AG09309 (cell line): ENCODE data around the gene BHLHA15.

Experiments
- DNase-seq: peaks from one replicate; pipeline ENCODE4 v3.0.0-alpha.2; 2010; ENCODE audit warnings: low read depth
- H3K4me3 ChIP-seq: 2 replicates; pipeline ENCODE4 v1.5.1; 2011; ENCODE audit warnings: mild to moderate bottlenecking, low read depth, low read length, moderate library complexity; ENCODE audit not compliant: control insufficient read depth
- CTCF ChIP-seq: IDR thresholded peaks from 2 replicates; pipeline ENCODE4 v1.5.1; 2011; ENCODE audit warnings: mild to moderate bottlenecking, low read depth, low read length, inconsistent platforms; ENCODE audit not compliant: insufficient read depth, control insufficient read depth; ENCODE audit errors: missing control alignments

Gene BHLHA15

GRCh38 chr7:98249106-98249505, 37.9 kb downstream of the BHLHA15 start:
- no peak for TF ChIP-seq CTCF
- no peak for DNase-seq
- no peak overlapping the region for H3K4me3 ChIP-seq

- no peak overlapping the region for H3K4me3 ChIP-seq
- no peak for TF ChIP-seq CTCF
- no peak for DNase-seq
These were observed 39.5 kb downstream of the BHLHA15 start for GRCh38 chr7:98250789-98251188.

- peak overlapping the region; percentile 100 for H3K4me3 ChIP-seq
- TF ChIP-seq CTCF: no peak
- DNase-seq: no peak
These were observed 40.0 kb downstream of the BHLHA15 start for GRCh38 chr7:98251231-98251600.

GRCh38 chr7:98251601-98252424, 40.6 kb downstream of the BHLHA15 start, which contains the start of gene TECPR1:
Gene TECPR1 (minus strand): TSS chr7:98252232. CDS start chr7:98246146, 6,086 bp downstream.
- H3K4me3 ChIP-seq: peak within 1 kb of the TSS; percentile 100
- DNase-seq: peak; percentile 47
- no peak for TF ChIP-seq CTCF

DNA sequence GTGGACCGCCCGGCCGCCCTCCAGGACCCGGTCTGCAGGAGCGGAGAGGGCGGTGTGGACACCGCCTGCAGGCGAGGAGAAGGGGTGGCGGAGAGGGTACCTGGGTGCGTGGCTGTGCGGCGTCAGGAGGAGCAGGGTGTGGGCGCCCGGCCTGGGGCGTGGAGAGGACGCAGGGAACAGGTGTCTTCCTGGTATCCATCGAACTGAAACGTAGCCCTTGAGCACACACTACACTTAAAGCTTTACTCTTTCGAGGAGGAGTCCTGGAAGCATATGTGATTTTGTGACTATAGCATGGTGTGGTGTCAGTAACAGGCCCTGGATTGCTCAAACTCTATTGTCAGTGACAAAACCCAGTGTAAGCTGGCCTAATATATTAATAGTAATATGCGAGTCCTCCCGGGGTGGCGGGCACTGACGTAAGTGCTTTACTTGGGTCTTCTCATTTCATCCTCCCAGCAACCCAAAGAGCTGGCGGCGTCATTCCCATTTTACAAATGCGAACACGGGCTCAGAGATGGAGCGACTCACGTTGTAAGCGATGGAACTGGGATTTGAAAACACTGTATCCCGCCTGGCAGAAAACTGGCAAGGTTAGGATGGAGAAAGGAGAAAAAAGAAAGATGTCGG, 41.3 kb downstream of the BHLHA15 start:
- H3K4me3 ChIP-seq: peak overlapping the region; percentile 100
- DNase-seq: no peak

GRCh38 chr7:98254516-98254915, 43.3 kb downstream of the BHLHA15 start:
- DNase-seq: no peak
- no peak overlapping the region for H3K4me3 ChIP-seq
- TF ChIP-seq CTCF: no peak

More for the DNA sequence above, 41.3 kb downstream of the BHLHA15 start:
- peak; percentile 7 for TF ChIP-seq CTCF
